ENCODE measurements around the gene TUBA8.
"Not testable (repeated sequence)": the region's sequence is repeated elsewhere in the genome, so short reads cannot be mapped to it uniquely, and the experiment has no call there.

DNA sequence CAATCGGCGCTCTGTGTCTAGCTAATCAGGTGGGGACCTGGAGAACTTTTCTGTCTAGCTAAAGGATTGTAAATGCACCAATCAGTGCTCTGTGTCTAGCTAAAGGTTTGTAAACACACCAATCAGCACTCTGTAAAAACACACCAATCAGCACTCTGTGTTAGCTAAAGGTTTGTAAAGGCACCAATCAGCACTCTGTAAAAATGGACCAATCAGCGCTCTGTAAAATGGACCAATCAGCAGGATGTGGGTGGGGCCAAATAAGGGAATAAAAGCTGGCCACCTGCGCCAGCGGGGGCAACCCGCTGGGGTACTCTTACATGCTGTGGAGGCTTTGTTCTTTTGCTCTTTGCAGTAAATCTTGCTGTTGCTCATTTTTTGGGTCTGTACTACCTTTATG lies 30.4 kb downstream of the TUBA8 start:
- TF ChIP-seq, protein P1, sequence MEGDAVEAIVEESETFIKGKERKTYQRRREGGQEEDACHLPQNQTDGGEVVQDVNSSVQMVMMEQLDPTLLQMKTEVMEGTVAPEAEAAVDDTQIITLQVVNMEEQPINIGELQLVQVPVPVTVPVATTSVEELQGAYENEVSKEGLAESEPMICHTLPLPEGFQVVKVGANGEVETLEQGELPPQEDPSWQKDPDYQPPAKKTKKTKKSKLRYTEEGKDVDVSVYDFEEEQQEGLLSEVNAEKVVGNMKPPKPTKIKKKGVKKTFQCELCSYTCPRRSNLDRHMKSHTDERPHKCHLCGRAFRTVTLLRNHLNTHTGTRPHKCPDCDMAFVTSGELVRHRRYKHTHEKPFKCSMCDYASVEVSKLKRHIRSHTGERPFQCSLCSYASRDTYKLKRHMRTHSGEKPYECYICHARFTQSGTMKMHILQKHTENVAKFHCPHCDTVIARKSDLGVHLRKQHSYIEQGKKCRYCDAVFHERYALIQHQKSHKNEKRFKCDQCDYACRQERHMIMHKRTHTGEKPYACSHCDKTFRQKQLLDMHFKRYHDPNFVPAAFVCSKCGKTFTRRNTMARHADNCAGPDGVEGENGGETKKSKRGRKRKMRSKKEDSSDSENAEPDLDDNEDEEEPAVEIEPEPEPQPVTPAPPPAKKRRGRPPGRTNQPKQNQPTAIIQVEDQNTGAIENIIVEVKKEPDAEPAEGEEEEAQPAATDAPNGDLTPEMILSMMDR (optimal IDR thresholded peaks at IDR 0.05 in 1 of 3, IDR thresholded peaks at IDR 0.05 in 1 of 3, conservative IDR thresholded peaks at IDR 0.05 in 1 of 3; ENCODE audit: extremely low read depth in 1 of 3, insufficient read depth in 2 of 3, low read length in 3 of 3), result not testable (repeated sequence)
- TF ChIP-seq EZH2 (IDR thresholded peaks at IDR 0.05; ENCODE audit: low read length), result not testable (repeated sequence)
